NOMO-1 treated with DMSO at 0.1 percent for 48 hours (cell line): ENCODE results near the gene PRR5.
A peak's percentile ranks its signal among the peaks of the same experiment; 100 is the strongest.
"Not testable (repeated sequence)": the region's sequence is repeated elsewhere in the genome, so short reads cannot be mapped to it uniquely, and the experiment has no call there.

Source experiments
- DNase-seq: peaks from one replicate; lab custom pipeline; 2025; ENCODE audit not compliant: unreplicated experiment; lab: John Stamatoyannopoulos, UW

The PRR5 gene

GRCh38 chr22:44734801-44735517 lies 33.0 kb downstream of the PRR5 start:
- DNase-seq = no peak

GRCh38 chr22:44735518-44736428 lies 33.8 kb downstream of the PRR5 start:
- DNase-seq = peak; percentile 16

- no peak for DNase-seq
Measured at GRCh38 chr22:44736581-44737405, 34.8 kb downstream of the PRR5 start.

- DNase-seq = no peak
Measured at GRCh38 chr22:44737406-44738346, 35.7 kb downstream of the PRR5 start.

- DNase-seq = no peak
Measured at GRCh38 chr22:44738347-44738715, 36.3 kb downstream of the PRR5 start.

GRCh38 chr22:44739024-44739423 lies 37.0 kb downstream of the PRR5 start:
- no peak for DNase-seq

- DNase-seq = not testable (repeated sequence)
Measured at GRCh38 chr22:44739666-44740065, 37.7 kb downstream of the PRR5 start.

- no peak for DNase-seq
Measured at GRCh38 chr22:44740307-44740706, 38.3 kb downstream of the PRR5 start.

- no peak for DNase-seq
Measured at GRCh38 chr22:44741929-44742328, 39.9 kb downstream of the PRR5 start.

GRCh38 chr22:44743247-44743646 lies 41.2 kb downstream of the PRR5 start:
- DNase-seq = no peak

GRCh38 chr22:44743804-44744211 lies 41.8 kb downstream of the PRR5 start:
- no peak for DNase-seq

- no peak for DNase-seq
Measured at GRCh38 chr22:44745853-44746789, 44.1 kb downstream of the PRR5 start.

- not testable (repeated sequence) for DNase-seq
Measured at GRCh38 chr22:44747784-44748127, 45.8 kb downstream of the PRR5 start.

- DNase-seq = no peak
Measured at GRCh38 chr22:44748524-44748923, 46.5 kb downstream of the PRR5 start.

- DNase-seq = no peak
Measured at GRCh38 chr22:44750481-44750880, 48.5 kb downstream of the PRR5 start.

- DNase-seq = no peak
Measured at GRCh38 chr22:44752285-44753188, 50.5 kb downstream of the PRR5 start, which contains the start of gene ARHGAP8. Gene ARHGAP8 (plus strand): TSS chr22:44752575. CDS start chr22:44786528, 33,953 bp downstream.

- DNase-seq = no peak
Measured at GRCh38 chr22:44753189-44754042, 51.4 kb downstream of the PRR5 start.
